IMR-90 (cell line): ENCODE results near the gene CEP295NL. TPM values are rescaled to one million over a fixed set of nuclear protein-coding genes. Genes with fewer than 3 reads are reported as not detected.

ENCODE experiments used
- ATAC-seq: fragments of 200-7000 bp; cut with Tn5 transposase; 2 replicates; pipeline ENCODE4 v1.9.1; 2020; ENCODE audit warnings: low read depth, mild to moderate bottlenecking, moderate library complexity
- BruUV-seq: library from RNA; stranded (reverse); fragments of 400-500 nt; replicated peaks from 2 replicates; lab custom pipeline; 2021; lab: Mats Ljungman, UMichigan
- CTCF ChIA-PET: fragments of 300-600 bp; formaldehyde crosslinking; extraction: SDS; loops from one replicate; lab custom pipeline; 2021; ENCODE audit warnings: antibody characterized with exemption; lab: Yijun Ruan, JAX
- POLR2A ChIA-PET: fragments of 300-600 bp; sonication (Branson Sonifier 250); formaldehyde crosslinking; loops from one replicate; lab custom pipeline; 2022; ENCODE audit warnings: antibody characterized with exemption; ENCODE audit not compliant: unreplicated experiment; lab: Charles Lee
- DNase-seq: peaks from one replicate; pipeline ENCODE4 v3.0.0; 2013
- H2AFZ ChIP-seq: replicated peaks from 2 replicates; pipeline ENCODE3; 2013; ENCODE audit warnings: low read length, mild to moderate bottlenecking; ENCODE audit not compliant: poor library complexity
- H2AK5ac ChIP-seq: 2 replicates; pipeline ENCODE4 v1.6.1; 2013; ENCODE audit warnings: low read depth, low read length, inconsistent platforms
- H2AK9ac ChIP-seq: replicated peaks from 2 replicates; pipeline ENCODE3; 2013; ENCODE audit warnings: mild to moderate bottlenecking, low read depth, low read length, moderate library complexity; ENCODE audit not compliant: poor library complexity
- H2BK120ac ChIP-seq: 2 replicates; pipeline ENCODE4 v1.6.1; 2013; ENCODE audit warnings: low read depth, low read length, inconsistent platforms
- H2BK15ac ChIP-seq: 3 replicates; pipeline ENCODE4 v1.6.1; 2013; ENCODE audit warnings: low read depth, low read length, inconsistent platforms
- H2BK20ac ChIP-seq: 2 replicates; pipeline ENCODE4 v1.6.1; 2013; ENCODE audit warnings: low read depth, mild to moderate bottlenecking, inconsistent platforms, low read length, moderate library complexity
- H2BK5ac ChIP-seq: 2 replicates; pipeline ENCODE4 v1.6.1; 2013; ENCODE audit warnings: mild to moderate bottlenecking, low read depth, low read length, inconsistent platforms; ENCODE audit not compliant: poor library complexity, severe bottlenecking
- H3K14ac ChIP-seq: replicated peaks from 2 replicates; pipeline ENCODE4 v1.6.1; 2013; ENCODE audit warnings: low read depth, low read length, inconsistent platforms
- H3K18ac ChIP-seq: 2 replicates; pipeline ENCODE4 v1.6.1; 2013; ENCODE audit warnings: low read depth, low read length, control low read depth
- H3K23ac ChIP-seq: 2 replicates; pipeline ENCODE4 v1.6.1; 2013; ENCODE audit warnings: low read depth, low read length, inconsistent platforms
- H3K27ac ChIP-seq: 2 replicates; pipeline ENCODE4 v1.5.1; 2013; ENCODE audit warnings: mild to moderate bottlenecking, control low read depth, low read length; ENCODE audit not compliant: insufficient read depth
- H3K27me3 ChIP-seq: 2 replicates; pipeline ENCODE4 v1.6.1; 2013; ENCODE audit warnings: low read length; ENCODE audit not compliant: control insufficient read depth, insufficient read depth
- H3K36me3 ChIP-seq: 2 replicates; pipeline ENCODE4 v1.6.1; 2013; ENCODE audit warnings: low read length, mixed read lengths; ENCODE audit not compliant: control insufficient read depth, insufficient read depth
- H3K4ac ChIP-seq: 2 replicates; pipeline ENCODE4 v1.6.1; 2013; ENCODE audit warnings: low read depth, low read length, inconsistent platforms
- H3K4me1 ChIP-seq: 2 replicates; pipeline ENCODE4 v1.6.1; 2013; ENCODE audit warnings: low read length, mixed read lengths; ENCODE audit not compliant: control insufficient read depth, insufficient read depth
- H3K4me2 ChIP-seq: 2 replicates; pipeline ENCODE4 v1.6.1; 2013; ENCODE audit warnings: low read depth, mild to moderate bottlenecking, control low read depth, low read length, moderate library complexity
- H3K4me3 ChIP-seq: 2 replicates; pipeline ENCODE4 v1.5.1; 2013; ENCODE audit warnings: low read depth, mild to moderate bottlenecking, control low read depth, low read length, moderate library complexity; ENCODE audit not compliant: insufficient read depth
- H3K56ac ChIP-seq: 2 replicates; pipeline ENCODE4 v1.6.1; 2013; ENCODE audit warnings: low read length, inconsistent platforms; ENCODE audit not compliant: insufficient read depth; ENCODE audit errors: extremely low read depth
- H3K79me1 ChIP-seq, 2 experiments: 2 replicates each; pipeline ENCODE4 v1.6.1; 2013; ENCODE audit warnings: low read length in 2 of 2, inconsistent platforms in 1 of 2, low read depth in 1 of 2
- H3K9ac ChIP-seq: 2 replicates; pipeline ENCODE4 v1.6.1; 2013; ENCODE audit warnings: low read depth, low read length, control low read depth
- H3K9me1 ChIP-seq: 2 replicates; pipeline ENCODE4 v1.6.1; 2013; ENCODE audit warnings: low read length, inconsistent platforms; ENCODE audit not compliant: insufficient read depth
- H3K9me3 ChIP-seq: 2 replicates; pipeline ENCODE4 v1.6.1; 2013; ENCODE audit warnings: low read length; ENCODE audit not compliant: control insufficient read depth, insufficient read depth
- H4K20me1 ChIP-seq: 2 replicates; pipeline ENCODE4 v1.6.1; 2013; ENCODE audit warnings: low read length, inconsistent platforms; ENCODE audit not compliant: insufficient read depth
- H4K5ac ChIP-seq: 2 replicates; pipeline ENCODE4 v1.6.1; 2013; ENCODE audit warnings: mild to moderate bottlenecking, low read depth, low read length, control low read depth
- H4K8ac ChIP-seq, 2 experiments: 2 replicates each; pipeline ENCODE4 v1.6.1; 2013; ENCODE audit warnings: low read depth in 2 of 2, low read length in 2 of 2, control low read depth in 1 of 2, inconsistent platforms in 1 of 2
- H4K91ac ChIP-seq: 2 replicates; pipeline ENCODE4 v1.6.1; 2013; ENCODE audit warnings: low read depth, low read length, inconsistent platforms; ENCODE audit not compliant: insufficient read depth
- BHLHE40 ChIP-seq: fragments of 150-350 bp; IDR thresholded peaks from 2 replicates; pipeline ENCODE4 v1.6.1; 2016; ENCODE audit warnings: mild to moderate bottlenecking, low read depth, low read length
- CEBPB ChIP-seq: IDR thresholded peaks from 2 replicates; pipeline ENCODE4 v1.6.1; 2012; ENCODE audit warnings: low read depth, low read length, improper control_type of control experiment
- CHD1 ChIP-seq: IDR thresholded peaks from 2 replicates; pipeline ENCODE4 v1.6.1; 2012; ENCODE audit warnings: low read depth, low read length, improper control_type of control experiment
- FOS ChIP-seq: fragments of 150-350 bp; IDR thresholded peaks from 2 replicates; pipeline ENCODE4 v1.6.1; 2016; ENCODE audit warnings: low read depth, low read length
- MAFK ChIP-seq: IDR thresholded peaks from 2 replicates; pipeline ENCODE4 v1.6.1; 2012; ENCODE audit warnings: low read depth, low read length, improper control_type of control experiment
- MAZ ChIP-seq: IDR thresholded peaks from 2 replicates; pipeline ENCODE4 v1.6.1; 2012; ENCODE audit warnings: low read depth, mild to moderate bottlenecking, low read length, improper control_type of control experiment, moderate library complexity, borderline replicate concordance
- MXI1 ChIP-seq: IDR thresholded peaks from 2 replicates; pipeline ENCODE4 v1.6.1; 2012; ENCODE audit warnings: low read depth, mild to moderate bottlenecking, low read length, moderate library complexity, borderline replicate concordance
- NFE2L2 ChIP-seq: fragments of 150-350 bp; IDR thresholded peaks from 2 replicates; pipeline ENCODE4 v1.6.1; 2016; ENCODE audit warnings: low read depth, mild to moderate bottlenecking, low read length
- POLR2A ChIP-seq: IDR thresholded peaks from 2 replicates; pipeline ENCODE4 v1.6.1; 2012; ENCODE audit warnings: mild to moderate bottlenecking, low read depth, low read length
- RAD21 ChIP-seq: IDR thresholded peaks from 2 replicates; pipeline ENCODE4 v1.6.1; 2012; ENCODE audit warnings: low read length, improper control_type of control experiment
- RCOR1 ChIP-seq: IDR thresholded peaks from 2 replicates; pipeline ENCODE4 v1.6.1; 2012; ENCODE audit warnings: mild to moderate bottlenecking, low read length, improper control_type of control experiment; ENCODE audit not compliant: insufficient replicate concordance
- RFX5 ChIP-seq: IDR thresholded peaks from 2 replicates; pipeline ENCODE4 v1.8.0; 2012; ENCODE audit warnings: low read depth, mild to moderate bottlenecking, low read length, moderate library complexity
- SMC3 ChIP-seq: fragments of 150-350 bp; IDR thresholded peaks from 2 replicates; pipeline ENCODE4 v1.6.1; 2016; ENCODE audit warnings: low read depth, mild to moderate bottlenecking, antibody characterized with exemption, low read length, moderate library complexity
- WGBS, 2 experiments: methylation state at CpG; one replicate each; pipeline versions ENCODE4 v1.1.5 to v1.1.7; 2013; ENCODE audit warnings: missing lambda C conversion rate in 2 of 2; ENCODE audit not compliant: insufficient read length in 1 of 2; ENCODE audit errors: extremely low coverage in 2 of 2; 5-methylcytosine and 5-hydroxymethylcytosine counted together
- dilution Hi-C: fragments of 300-500 bp; cut with HindIII; formaldehyde crosslinking; loops from one replicate; pipeline ENCODE4 v1.14.3; 2018; ENCODE audit warnings: low sequenced_read_pairs; ENCODE audit not compliant: unreplicated experiment
- in situ Hi-C: fragments of 300-500 bp; cut with MboI; formaldehyde crosslinking; loops from 3 replicates; pipeline ENCODE4 v1.14.3; 2019; ENCODE audit warnings: low sequenced_read_pairs, inconsistent platforms, mixed read lengths
- intact Hi-C: fragments of 100-400 bp; cut with micrococcal nuclease; formaldehyde crosslinking; loops from 2 replicates; pipeline ENCODE4 v1.10.0; 2022
- polyA plus RNA-seq, 3 experiments: library from polyadenylated mRNA; depleted of rRNA; stranded (reverse); fragments of >200 nt; gene quantifications; 2 replicates each; pipeline ENCODE4 v1.2.3, GENCODE V29; 2012; ENCODE audit warnings: low replicate concordance in 1 of 3
- total RNA-seq: library from RNA; depleted of rRNA; stranded (reverse); fragments of >200 nt; gene quantifications from 2 replicates; pipeline ENCODE4 v1.2.3, GENCODE V29; 2012
- TF ChIP-seq, protein P1 (sequence below): fragments of 150-350 bp; IDR thresholded peaks from 2 replicates; pipeline ENCODE4 v1.6.1; 2017; ENCODE audit warnings: mild to moderate bottlenecking, antibody characterized with exemption, low read length, low read depth
- TF ChIP-seq, protein P2 (sequence below): fragments of 150-350 bp; IDR thresholded peaks from 2 replicates; pipeline ENCODE4 v1.6.1; 2016; ENCODE audit warnings: low read depth, mild to moderate bottlenecking, low read length, moderate library complexity, borderline replicate concordance
- TF ChIP-seq, protein P3 (sequence below): conservative IDR thresholded peaks from 2 replicates; pipeline ENCODE4 v1.5.1; 2012; ENCODE audit warnings: mild to moderate bottlenecking, low read depth, low read length, improper control_type of control experiment

The CEP295NL gene
- total and polyA plus RNA-seq, 2 of the 4 experiments (the other 2 are of a cell fraction): 0.31 to 0.72 TPM

GRCh38 chr17:78918979-78919378 lies 16.0 kb upstream of the CEP295NL start:
- dilution Hi-C loops (no loop called here), intact Hi-C loops (no loop called here), in situ Hi-C loops (no loop called here)
- ATAC-seq (no peak), DNase-seq (no peak)
- Histone ChIP-seq H4K8ac (no peak overlapping the region), H2BK5ac (no peak overlapping the region), H3K9me3 (no peaks in the 10 kb centered on the region), H2BK20ac (no peak overlapping the region), H2BK15ac (no peak overlapping the region), H2AK9ac (no peak overlapping the region), H3K4ac (no peak overlapping the region), H3K4me3 (no peak overlapping the region), H2BK120ac (no peak overlapping the region), H3K23ac (no peak overlapping the region), H2AFZ (peak overlapping the region; percentile 43), H3K27me3 (no peaks in the 10 kb centered on the region), H3K9me1 (peaks cover 46% of the 10 kb centered on the region), H4K20me1 (peaks cover 91% of the 10 kb centered on the region), H2AK5ac (no peak overlapping the region), H4K5ac (no peak overlapping the region), H3K14ac (no peak overlapping the region), H3K4me1 (peaks cover 43% of the 10 kb centered on the region), H4K91ac (no peak overlapping the region), H3K79me1 (peaks cover 0 to 83% of the 10 kb centered on the region in 2 experiments; a peak in 3 of 4 replicates), H3K27ac (no peak overlapping the region), H3K18ac (no peak overlapping the region), H3K56ac (no peak overlapping the region), H3K4me2 (no peak overlapping the region), H3K9ac (no peak overlapping the region), H3K36me3 (peaks cover 11% of the 10 kb centered on the region)
- POLR2A ChIA-PET: no interaction called here
- TF ChIP-seq NFE2L2 (no peak), BHLHE40 (no peak), RAD21 (no peak), FOS (no peak), MAZ (no peak), MXI1 (no peak), CHD1 (no peak), RFX5 (no peak), SMC3 (no peak), CEBPB (no peak), RCOR1 (no peak), MAFK (no peak), POLR2A (no peak)
- TF ChIP-seq, protein P1, sequence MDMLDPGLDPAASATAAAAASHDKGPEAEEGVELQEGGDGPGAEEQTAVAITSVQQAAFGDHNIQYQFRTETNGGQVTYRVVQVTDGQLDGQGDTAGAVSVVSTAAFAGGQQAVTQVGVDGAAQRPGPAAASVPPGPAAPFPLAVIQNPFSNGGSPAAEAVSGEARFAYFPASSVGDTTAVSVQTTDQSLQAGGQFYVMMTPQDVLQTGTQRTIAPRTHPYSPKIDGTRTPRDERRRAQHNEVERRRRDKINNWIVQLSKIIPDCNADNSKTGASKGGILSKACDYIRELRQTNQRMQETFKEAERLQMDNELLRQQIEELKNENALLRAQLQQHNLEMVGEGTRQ: no peak
- TF ChIP-seq, protein P2, sequence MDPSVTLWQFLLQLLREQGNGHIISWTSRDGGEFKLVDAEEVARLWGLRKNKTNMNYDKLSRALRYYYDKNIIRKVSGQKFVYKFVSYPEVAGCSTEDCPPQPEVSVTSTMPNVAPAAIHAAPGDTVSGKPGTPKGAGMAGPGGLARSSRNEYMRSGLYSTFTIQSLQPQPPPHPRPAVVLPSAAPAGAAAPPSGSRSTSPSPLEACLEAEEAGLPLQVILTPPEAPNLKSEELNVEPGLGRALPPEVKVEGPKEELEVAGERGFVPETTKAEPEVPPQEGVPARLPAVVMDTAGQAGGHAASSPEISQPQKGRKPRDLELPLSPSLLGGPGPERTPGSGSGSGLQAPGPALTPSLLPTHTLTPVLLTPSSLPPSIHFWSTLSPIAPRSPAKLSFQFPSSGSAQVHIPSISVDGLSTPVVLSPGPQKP: no peak
- TF ChIP-seq, protein P3, sequence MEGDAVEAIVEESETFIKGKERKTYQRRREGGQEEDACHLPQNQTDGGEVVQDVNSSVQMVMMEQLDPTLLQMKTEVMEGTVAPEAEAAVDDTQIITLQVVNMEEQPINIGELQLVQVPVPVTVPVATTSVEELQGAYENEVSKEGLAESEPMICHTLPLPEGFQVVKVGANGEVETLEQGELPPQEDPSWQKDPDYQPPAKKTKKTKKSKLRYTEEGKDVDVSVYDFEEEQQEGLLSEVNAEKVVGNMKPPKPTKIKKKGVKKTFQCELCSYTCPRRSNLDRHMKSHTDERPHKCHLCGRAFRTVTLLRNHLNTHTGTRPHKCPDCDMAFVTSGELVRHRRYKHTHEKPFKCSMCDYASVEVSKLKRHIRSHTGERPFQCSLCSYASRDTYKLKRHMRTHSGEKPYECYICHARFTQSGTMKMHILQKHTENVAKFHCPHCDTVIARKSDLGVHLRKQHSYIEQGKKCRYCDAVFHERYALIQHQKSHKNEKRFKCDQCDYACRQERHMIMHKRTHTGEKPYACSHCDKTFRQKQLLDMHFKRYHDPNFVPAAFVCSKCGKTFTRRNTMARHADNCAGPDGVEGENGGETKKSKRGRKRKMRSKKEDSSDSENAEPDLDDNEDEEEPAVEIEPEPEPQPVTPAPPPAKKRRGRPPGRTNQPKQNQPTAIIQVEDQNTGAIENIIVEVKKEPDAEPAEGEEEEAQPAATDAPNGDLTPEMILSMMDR: no peak
- no TSS peak for BruUV-seq
- WGBS, 2 experiments: 73% methylated on average over 10 of the region's 14 CpGs; no CpG with 5 or more reads in 1 of the 2 experiments
- CTCF ChIA-PET: no interaction called here
